HCEC 1CT (cell line): Measurements from ENCODE around the gene FAM120B.
A peak's percentile ranks its signal among the peaks of the same experiment; 100 is the strongest.

ENCODE experiments used
- DNase-seq: peaks from one replicate; pipeline ENCODE4 v3.0.0-alpha.2; 2017

FAM120B gene

DNA sequence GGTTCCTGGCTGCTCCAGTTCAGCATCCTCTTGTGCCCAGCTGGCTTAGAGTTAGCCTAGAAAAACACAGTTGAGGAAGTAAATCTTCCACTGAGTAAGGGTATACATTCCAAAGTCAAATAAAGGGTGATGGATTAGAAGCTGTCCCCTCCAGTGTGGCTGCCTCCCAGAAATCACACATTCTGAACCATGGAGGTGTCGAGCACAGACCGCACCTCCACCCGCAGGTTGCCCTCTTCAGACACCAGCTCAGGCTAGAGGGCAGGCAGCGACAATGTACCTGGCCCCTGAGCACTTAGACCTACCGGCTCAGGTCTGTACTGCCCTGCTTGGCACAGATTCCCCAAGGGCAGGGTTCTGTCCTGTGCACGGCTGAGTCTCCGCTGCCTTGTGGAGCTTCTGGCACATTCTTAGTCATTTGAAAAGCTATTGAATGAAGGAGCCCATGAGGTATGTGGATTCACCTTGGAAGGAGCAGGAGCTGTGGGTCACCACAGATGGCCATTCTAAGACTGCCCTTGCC lies 118.1 kb downstream of the FAM120B start:
- DNase-seq, result no peak

DNA sequence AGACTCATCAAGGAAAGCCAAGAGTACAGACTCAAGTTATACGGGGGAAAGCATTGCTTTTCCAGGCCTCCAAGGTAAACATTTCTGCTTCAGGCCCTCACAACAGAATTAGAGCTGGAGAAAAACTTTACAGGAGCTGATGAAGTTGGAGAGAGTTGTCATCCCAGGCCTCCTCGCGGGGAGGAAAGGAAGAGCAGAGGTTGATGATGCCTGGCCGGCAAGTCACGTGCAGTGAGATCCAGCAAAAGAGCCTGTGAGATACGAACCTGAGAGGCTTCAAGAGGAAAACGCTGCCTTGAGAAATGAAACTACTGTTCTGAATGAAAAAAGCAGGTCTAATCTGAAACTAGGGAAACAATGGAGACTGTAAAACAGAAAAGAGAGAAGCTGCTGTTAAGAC lies 122.9 kb downstream of the FAM120B start:
- no peak for DNase-seq

DNA sequence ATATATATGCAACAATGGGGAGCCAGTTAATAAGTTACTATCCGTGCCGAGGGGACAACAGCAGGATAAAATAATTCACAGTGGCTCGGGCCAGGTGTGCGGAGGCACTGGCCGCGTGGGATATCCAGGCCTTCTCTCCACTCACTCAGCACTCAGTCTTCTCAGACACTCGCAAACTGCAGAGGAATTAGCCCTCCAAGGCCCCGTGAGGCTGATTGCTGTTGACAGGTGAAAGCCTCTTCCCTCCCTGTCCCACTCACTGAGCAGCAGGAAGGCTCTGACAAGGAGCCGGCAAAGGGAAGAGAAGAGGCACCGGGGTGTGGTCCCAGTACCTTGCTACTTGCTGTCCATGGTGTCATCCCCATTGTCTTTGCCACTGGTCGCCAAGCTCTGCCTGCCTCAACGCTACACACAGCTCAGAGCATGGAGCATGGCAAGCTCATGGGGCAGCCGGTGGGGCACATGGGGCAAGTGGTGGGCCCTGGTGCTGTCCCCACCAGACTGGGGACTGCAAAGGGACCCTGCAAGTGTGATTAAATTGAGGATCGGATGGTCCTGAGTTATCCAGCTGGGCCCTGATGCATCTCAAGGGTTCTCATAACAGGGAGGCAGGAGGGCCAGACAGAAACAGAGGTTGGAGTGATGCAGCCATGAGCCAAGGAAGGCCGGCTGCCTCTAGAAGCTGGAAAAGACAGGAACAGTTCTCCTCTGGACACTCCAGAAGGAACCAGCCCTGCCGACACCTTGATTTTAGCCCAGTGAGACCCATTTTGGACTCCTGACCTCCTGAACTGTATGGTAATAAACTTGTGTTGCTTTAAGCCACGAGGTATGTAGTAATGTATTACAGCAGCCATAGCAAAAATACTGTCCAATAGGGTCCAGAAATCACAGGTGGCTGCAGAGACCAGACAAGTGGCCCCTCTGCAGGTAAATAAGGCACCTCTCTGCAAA lies 126.9 kb downstream of the FAM120B start:
- no peak for DNase-seq

DNA sequence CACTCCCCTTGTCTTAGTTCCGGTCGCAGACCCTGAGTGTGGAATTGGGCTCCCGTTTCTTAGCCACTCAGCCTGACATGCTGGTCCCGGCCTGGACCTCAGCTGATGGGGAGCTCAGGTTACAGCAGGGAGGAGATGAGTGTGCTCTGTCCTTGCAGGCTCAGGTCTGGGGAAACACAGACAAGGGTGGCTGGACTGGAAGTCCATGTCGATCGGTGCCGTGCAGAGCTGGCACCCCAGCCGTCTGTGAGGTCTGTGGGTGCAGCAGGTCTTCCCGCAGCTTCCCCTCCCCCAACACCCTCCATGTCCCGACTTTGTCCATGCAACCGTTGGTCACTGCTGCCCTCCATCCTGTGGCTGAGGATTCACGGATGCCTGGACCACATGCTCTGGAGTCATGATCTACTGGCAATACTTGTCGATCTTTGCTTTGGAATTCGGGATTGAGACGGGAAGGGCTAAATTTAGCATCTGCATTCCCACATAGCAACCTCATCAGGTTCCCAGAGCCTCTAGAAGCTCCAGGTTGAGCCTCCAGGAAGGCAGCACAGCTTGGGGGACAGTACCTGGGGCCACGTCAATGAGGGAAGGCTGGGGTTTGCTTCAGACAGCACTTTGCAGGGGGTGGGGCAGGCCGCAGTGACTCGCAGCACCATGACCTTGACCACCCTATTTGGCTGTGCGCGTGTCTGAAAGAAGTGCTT lies 127.7 kb downstream of the FAM120B start:
- DNase-seq, result no peak

DNA sequence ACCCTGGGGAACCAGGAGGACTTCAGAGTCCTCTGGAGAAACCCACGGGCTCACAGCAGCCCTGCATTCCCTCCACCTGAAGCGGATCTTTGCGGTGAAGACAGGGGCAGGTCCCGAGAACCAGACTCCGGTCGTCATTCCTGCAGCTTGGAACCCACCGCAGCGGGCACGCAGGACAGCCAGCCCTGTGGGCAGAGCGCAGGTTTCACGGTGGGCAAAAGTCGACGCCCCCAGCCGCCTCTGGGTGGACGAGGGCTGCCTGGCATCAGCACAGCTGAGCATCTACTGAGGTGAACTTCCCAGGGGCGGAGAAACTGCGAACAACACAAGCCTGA lies 128.2 kb downstream of the FAM120B start:
- no peak for DNase-seq

DNA sequence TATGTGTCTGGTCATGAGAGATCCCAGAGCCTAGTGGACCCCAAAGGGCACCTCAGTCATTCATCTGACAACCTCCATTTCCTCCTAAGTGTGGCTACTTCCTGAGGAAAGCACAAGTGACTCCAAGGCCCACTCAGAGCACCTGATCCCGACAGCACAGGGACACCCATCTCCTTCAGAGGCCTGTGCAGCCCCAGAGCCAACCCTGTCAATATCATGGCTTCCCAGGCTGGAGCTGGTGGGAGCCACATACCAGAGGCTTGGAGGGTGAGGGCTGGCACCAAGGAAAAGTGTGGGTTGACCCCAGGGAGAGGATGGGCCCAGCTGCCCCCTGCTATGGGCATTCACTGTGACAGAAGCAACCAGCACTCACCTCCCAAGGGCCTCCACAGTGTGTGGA lies 129.2 kb downstream of the FAM120B start:
- DNase-seq, result no peak

DNA sequence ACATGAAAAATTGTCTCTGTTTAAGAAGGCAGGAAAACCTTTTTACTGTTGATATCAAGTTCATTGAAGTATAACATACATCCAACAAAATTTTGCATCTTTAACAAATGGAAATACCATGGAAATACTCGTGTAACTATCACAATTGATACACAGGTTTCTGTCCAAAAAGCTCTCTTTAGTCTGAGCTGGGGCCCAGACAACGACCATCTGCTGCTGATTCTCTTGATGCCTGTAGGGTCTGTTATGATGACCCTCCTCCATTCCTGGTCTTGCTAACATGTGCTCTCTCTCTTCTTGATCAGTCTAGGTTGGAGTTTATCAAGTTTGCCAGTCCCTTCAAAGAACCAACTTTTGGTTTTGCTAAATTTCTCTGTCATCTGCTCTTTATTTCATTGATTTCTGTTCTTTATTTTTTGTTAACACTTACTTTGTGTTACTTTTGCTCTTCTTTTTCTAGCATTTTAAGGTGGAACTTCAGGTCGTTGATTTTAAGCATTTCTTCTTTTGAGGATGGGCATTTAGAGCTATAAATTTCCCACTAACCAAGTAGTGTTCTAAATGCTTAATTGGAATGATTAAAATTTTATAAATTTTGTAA lies 129.8 kb downstream of the FAM120B start:
- no peak for DNase-seq

DNA sequence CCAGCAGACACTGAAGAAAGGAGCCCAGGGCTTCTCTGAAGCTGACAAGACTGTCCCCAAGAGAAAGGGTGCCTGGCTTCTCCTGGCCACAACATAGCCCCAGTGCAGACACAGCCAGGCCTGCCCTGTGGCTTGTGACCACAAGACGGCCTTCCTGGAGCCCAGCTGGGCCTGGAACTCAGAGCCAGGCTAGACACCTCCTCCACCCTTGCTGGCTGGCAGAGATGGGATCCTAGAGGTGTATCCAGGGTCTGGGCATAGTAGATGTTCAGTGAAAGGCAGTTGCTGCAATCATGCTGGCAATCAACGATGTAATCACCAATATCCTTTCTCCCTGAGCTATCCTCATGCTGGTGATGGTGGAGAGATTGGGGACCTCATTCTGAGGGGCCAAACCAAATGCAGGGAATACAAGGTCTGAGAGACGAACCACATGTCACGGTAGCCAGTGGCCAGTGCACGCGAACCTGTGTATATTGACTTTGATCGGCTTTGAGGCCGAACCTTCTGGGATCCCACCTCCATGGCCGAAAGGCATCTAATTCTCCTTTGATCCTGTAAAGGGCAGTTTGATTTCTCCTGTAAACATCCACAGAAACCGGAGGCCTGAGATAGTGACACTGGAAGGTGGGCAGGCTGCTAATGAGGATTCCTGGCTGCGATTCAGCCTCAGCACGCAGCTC lies 131.3 kb downstream of the FAM120B start:
- peak; percentile 27 for DNase-seq

DNA sequence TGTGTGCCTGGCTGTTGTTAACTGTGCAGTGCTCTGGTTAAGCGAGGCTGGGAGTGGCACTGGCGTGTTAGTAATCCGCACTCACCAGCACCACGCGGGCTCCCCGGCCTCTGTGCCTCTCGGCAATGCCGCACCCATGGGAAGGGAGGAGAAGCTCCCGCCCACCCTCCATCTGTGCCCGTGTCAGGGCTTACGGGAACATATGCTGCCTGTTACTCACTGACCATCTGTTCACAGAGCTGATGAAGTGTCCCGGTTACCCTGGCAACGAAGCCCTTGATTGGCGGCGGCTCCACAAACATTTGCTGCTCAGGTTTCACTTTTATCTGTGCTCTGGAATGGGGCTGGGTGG lies 131.8 kb downstream of the FAM120B start:
- DNase-seq, result peak; percentile 99

DNA sequence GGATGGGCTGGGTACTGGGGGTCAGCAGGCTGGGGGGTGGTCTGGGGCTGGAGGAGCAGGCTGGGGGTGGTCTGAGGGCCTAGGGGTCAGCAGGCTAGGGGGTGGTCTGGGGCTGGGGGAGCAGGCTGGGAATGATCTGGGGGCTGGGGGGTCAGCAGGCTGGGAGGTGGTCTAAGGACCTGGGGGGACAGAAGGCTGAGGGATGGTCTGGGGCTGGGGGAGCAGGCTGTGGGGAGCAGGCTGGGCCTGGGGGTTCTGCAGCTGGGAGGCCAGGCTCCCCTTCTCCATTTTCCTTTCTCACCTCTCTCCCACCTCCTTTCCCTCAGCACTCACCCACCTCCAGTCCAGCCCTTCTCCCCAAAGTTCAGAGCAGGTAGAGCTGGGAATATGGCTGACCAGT lies 132.3 kb downstream of the FAM120B start:
- no peak for DNase-seq

DNA sequence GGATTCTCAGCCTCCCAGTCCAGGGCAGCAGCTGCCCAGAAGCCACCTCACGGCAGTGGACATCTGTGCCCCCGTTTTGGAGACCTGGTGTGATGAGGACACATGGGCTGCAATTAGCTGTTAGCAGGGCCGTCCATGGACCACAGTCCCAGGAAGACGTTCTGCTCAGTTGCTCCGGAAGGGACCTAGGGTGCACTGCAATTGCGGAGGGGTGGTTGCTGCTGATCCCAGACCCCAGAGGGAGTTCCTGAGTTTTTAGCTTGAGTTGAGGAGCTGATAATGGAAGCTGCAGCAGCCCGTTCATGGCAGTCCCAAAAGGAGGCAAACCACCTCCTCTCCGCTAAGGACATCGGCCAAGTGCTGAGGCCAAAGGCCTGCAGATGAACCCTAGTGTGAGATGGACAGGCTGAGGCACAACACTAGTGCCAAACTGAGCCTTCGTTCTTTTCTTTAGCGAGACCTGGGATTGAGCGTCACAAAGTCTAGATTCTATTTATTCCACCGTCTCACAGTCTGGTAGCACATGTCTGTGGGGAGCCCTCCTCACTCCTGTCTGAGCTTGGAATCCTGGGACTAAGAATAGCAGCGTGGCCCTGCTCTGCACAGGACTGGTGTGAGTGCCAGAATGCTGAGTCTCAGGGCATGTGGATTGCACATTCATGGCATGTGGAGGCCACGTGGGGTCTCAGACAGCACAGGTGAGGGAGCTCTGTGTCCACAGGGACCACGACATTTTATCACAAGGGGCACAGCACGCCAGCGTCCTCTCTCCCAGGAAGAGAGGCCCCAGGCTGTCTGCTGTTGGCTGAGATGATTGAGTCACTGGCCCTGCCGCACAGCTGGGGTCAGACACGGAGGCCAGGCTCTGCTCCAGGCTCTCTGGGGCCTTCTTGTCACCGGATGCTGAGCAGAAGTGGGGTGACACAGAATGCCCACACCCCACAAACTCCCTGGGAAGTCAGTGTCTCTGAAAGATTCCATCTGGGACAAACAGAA lies 133.1 kb downstream of the FAM120B start:
- DNase-seq, result peak; percentile 10

DNA sequence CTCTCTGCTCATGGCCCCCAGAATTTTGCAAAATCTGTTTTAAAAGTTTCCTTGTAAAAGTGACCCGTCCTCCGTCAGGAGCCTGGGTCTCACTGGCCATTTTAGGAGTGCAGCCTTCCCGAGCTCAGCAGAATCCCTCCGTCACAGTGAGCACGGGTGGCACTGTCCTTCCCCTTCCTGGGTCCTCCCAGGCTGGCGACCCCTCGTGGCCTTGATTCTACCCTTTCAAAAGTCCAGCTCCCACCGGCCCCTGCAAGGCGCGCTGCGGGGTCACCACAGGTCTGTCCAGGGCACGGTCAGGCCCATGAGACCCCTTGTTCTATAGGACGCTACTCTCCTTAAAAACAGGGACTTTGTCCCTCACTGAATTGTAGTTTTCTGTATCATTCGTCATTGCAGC lies 133.9 kb downstream of the FAM120B start:
- no peak for DNase-seq

DNA sequence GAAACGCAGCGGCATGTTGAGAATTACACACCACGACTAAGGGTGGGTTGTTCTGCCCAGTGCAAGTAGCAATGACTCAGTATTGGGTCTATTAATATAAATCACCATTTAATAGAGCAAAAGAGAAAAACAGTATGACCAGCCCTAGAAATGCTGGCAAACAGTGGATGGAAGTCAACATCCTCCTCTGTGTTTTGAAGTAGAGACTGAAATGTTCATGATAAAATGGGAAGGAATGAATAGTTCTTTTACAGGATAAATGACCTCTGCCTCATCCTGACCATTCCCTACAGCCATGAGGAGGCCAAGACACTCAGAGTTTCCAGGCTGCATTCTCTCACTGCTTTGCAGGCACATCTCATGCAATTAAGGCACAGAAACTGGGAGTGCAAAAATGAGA lies 134.8 kb downstream of the FAM120B start:
- peak; percentile 18 for DNase-seq

DNA sequence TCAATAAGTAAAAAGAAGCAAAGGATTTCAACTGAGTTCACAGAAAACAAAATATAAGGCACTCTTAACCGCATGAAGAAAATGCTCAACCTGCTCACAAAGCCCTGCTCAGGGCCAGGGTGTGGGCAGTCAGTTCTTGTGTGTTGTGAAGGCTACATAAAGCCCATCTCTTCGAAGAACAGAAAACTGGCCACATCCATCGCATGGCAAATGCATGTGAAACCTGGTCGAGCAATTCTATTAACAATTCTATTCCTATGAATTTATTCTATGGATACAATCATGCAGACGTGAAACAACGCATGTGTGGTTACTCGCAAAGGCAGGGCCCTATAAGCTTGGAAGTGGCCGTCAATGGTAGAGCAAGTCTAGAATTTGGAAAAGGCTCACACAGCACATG lies 136.0 kb downstream of the FAM120B start:
- no peak for DNase-seq

DNA sequence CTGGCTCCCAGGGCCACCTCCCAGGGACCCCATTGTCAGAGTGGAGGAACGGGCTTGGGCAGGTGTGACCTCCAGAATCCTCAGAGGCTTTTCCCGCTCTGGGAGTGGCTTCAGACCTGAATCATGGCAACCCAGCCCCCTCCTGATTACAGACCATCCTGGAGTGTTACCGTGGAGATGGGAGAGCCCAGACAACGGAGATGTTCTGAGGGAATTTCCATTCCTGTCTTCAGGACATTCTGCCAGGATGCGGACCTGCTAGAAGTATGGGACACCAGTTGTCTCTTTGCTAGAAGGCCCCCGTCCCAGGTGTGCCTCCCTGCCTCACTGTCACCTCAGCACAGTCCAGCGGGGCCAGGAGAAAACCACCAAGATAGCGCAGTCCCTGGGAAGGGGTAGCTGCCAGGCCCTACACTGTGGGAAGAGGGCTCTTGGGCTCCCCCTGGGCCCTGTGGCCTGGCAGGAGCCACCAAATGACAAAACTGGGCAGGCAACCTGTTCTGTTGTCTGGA lies 136.6 kb downstream of the FAM120B start:
- DNase-seq, result no peak

DNA sequence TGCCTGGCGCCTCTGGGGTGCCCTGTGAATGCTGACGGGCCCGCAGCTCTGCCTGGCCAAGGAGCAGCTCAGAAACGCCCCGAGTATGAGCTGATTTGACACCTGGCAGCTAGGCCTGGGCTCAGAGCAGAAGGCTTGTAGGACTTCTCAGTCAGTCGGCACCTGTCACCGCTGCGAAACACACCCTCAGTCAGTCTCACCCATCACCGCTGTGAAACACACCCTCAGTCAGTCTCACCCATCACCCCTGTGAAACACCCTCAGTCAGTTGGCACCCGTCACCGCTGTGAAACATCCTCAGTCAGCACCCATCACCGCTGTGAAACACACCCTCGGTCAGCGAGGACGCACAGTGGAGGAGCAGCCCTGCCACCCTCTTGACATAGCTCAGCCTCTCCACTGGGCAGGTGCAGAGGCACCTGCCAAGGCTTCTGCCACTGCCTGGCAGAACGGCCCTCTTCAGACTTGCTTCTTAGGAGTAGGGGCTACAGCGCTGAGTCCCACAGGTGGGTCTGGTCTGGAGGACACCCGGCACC lies 137.6 kb downstream of the FAM120B start:
- no peak for DNase-seq

DNA sequence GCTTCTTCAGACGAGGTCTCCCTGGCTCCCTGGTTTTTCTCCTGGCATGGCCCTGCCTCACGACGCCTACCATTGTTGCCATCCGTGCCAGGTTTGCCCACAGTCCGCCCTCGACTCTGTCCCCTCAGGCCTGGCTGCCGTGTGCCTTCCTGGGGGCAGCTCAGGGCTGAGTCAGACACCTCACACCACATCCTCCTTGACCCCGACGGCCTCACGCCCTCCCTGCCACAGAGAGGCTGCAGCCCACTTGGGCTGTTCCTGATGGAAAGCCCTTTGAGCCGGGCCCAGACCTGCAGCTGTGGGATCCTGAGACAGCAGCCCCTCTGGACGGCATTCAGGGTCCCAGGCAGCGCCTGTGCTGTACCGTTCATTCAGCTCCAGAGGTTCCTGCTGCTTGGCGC lies 138.3 kb downstream of the FAM120B start:
- no peak for DNase-seq

DNA sequence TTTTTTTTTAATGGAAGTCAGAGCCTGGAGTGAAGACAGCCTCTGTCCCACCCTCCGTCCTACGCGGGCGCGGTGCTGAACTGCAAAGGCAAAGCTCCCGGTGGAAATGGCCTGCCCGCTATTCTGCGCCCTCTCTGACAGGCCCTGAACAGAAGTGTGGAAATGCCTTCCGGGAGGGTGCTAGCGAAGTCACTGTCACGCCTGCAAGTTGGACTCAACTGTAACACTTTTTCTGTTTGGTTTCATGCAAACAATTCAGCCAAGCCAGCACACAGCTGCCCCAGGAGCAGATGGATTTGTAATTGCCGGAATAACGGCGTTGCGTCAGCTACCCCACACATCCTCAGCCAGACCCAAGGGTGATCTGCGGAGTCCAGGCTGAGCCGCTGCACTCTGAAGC lies 138.9 kb downstream of the FAM120B start:
- no peak for DNase-seq

DNA sequence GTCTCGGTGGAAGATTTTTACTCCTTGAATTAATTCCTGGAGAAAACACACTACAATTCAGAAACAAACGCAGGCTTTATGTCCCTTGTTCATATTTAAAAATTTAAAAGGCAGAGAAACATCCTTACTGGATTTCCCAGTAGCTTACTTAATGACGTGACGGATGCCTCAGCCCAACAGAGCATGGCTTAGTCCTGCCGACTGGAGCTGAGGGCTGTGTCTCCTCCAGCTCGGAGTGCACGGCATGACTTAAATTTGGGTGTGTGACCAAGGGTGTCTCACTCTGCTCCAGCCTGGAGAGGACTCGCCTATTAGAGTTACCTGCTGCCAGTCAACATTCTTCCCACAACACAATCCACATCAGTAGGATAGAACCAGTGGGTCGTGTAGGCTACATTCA lies 139.4 kb downstream of the FAM120B start:
- no peak for DNase-seq

DNA sequence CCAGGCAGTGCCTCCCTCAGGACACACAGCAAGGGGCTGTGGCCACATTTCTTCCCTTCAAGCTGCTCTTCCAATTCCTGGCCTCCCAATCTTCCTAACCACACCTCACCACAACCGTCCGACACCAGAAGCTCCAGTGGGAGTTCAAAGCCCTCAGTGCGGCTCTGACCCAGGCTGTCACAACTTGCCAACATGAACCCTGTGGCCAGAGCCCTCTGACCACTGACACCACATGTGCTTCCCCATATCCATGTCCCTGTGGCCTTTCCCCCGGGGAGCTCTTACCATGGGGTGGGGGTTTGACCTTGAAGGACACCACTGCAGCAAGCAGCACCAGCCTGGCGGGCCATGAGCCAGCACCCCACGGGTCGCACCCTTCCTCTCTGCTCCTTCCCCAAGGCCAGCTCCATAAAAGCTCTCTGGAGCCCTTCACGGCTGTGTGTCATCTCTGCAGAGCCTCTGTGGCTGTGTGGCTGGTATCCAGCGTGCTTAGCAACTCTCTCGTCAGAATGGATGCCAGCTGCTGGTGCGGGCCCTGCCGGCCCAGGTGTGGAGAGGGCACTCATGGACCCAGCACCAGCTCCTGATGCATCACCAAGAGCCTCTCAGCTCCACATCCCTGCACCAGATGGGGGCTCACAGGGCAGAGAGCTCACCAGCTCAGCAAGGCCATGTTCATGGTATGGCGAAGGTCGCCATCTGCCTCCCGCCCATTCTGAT lies 140.4 kb downstream of the FAM120B start:
- no peak for DNase-seq

DNA sequence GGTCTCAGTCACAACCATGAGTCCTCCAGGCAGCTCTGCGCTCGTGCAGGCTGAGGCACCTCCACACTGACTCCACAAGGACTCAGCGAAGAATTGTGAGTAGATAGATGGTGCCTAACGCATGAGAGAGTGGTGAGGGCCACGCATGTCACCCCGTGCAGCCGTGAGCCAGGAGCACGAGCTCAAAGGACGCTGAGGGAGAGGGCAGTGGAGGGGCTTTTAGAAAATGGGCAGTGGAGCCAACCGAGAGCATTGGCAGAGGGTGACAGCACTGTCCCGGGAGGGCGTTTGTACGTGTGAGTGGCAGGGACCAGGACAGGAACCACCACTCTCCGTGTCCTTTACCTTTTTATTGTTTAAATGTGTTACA lies 141.0 kb downstream of the FAM120B start:
- no peak for DNase-seq
